ENCODE measurements around the gene SCFD1.

SCFD1 gene

DNA sequence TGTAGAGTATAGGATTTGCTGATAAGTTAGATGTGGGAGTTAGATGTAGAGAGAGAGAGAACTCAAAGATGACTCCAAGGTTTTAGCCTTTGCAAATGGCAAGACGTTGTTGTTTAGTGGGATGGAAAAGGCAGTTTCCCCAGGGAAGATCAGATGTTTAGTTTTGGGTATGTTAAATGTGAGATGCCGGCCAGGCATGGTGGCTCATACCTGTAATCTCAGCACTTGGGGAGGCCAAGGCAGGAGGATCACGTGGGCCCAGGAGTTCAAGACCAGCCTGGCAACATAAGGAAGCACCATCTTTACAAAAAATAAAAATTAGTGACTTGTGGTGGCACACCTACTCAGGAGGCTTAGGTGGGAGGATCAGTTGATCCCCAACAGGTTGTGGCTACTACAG is 33.5 kb downstream of the SCFD1 start:
- Histone ChIP-seq H3K9me3 (ENCODE audit: insufficient read depth, low read length, severe bottlenecking) (no peaks in the 10 kb centered on the region), H3K79me2 (ENCODE audit: insufficient read depth, low read length) (no peaks in the 10 kb centered on the region), H3K27me3 (ENCODE audit: insufficient read depth, low read length, poor library complexity) (no peaks in the 10 kb centered on the region), H3K36me3 (ENCODE audit: insufficient read depth, low read length) (peaks cover 69% of the 10 kb centered on the region), H3K4me3 (ENCODE audit: low read depth in 1 of 2, low read length in 2 of 2) (no peak overlapping the region), H3K4me1 (ENCODE audit: insufficient read depth, low read length) (no peaks in the 10 kb centered on the region), H3K27ac (ENCODE audit: low read length) (no peak overlapping the region), H2AFZ (ENCODE audit: low read depth, low read length) (no peak overlapping the region), H4K20me1 (ENCODE audit: insufficient read depth, low read length) (no peaks in the 10 kb centered on the region), H3K9ac (ENCODE audit: low read depth, low read length) (no peak overlapping the region), H3K4me2 (ENCODE audit: insufficient read depth, low read length) (no peak overlapping the region)
- ATAC-seq (ENCODE audit: insufficient read depth, low read depth) (no peak), DNase-seq (no peak)
- TF ChIP-seq, protein P1, sequence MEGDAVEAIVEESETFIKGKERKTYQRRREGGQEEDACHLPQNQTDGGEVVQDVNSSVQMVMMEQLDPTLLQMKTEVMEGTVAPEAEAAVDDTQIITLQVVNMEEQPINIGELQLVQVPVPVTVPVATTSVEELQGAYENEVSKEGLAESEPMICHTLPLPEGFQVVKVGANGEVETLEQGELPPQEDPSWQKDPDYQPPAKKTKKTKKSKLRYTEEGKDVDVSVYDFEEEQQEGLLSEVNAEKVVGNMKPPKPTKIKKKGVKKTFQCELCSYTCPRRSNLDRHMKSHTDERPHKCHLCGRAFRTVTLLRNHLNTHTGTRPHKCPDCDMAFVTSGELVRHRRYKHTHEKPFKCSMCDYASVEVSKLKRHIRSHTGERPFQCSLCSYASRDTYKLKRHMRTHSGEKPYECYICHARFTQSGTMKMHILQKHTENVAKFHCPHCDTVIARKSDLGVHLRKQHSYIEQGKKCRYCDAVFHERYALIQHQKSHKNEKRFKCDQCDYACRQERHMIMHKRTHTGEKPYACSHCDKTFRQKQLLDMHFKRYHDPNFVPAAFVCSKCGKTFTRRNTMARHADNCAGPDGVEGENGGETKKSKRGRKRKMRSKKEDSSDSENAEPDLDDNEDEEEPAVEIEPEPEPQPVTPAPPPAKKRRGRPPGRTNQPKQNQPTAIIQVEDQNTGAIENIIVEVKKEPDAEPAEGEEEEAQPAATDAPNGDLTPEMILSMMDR (IDR thresholded peaks at IDR 0.05; ENCODE audit: borderline replicate concordance, extremely low read depth, low read length, poor library complexity, severe bottlenecking): no peak
- no peak for TF ChIP-seq EZH2 (IDR thresholded peaks at IDR 0.05; ENCODE audit: borderline replicate concordance, low read depth, low read length, severe bottlenecking)

DNA sequence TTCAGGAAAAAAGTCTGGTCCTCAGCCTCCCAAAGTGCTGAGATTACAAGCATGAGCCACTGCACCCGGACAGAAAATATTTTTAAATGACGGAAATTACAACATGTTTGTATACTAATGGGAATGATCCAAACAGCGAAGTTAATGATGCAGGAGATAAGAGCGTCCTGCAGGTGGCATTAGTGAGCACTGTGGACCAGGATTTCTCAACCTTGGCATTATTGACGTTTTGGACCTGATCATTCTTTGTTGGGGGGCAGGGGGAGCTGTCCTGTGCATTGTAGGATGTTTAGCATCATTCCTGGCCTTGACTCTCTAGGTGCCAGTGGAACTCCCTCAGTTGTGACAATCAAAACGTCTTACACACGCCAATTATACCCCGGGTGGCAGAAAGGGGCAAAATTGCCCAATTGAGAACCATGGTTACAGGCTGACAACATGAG is 34.1 kb downstream of the SCFD1 start:
- peaks cover 69% of the 10 kb centered on the region for H3K36me3 ChIP-seq (ENCODE audit: insufficient read depth, low read length)

DNA sequence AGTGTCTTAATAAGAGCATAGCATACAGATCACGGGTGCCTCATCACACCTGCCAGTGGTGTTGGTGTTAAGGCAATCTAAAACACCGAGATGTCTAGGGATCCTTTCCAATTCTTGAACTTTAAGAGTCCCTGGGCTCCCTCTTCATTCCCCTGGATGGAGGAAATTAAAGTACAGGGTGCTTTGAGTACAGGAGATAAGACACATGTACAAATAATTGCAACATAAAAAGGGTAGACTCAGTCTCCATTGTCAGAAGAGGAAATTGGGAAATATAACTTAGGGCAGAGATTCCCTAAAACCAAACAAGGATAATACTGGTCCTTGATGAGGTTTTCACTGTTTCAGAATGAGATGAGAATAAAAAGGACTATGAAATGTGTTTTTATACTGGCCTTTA is 34.9 kb downstream of the SCFD1 start:
- peaks cover 66% of the 10 kb centered on the region for H3K36me3 ChIP-seq (ENCODE audit: insufficient read depth, low read length)
- no peak overlapping the region for H3K9ac ChIP-seq (ENCODE audit: low read depth, low read length)
- no peak overlapping the region for H2AFZ ChIP-seq (ENCODE audit: low read depth, low read length)
- no peak overlapping the region for H3K27ac ChIP-seq (ENCODE audit: low read length)
- no peak overlapping the region for H3K4me3 ChIP-seq (ENCODE audit: low read depth in 1 of 2, low read length in 2 of 2)
- H3K9me3 ChIP-seq (ENCODE audit: insufficient read depth, low read length, severe bottlenecking): no peaks in the 10 kb centered on the region
- no peaks in the 10 kb centered on the region for H3K27me3 ChIP-seq (ENCODE audit: insufficient read depth, low read length, poor library complexity)
- no peaks in the 10 kb centered on the region for H4K20me1 ChIP-seq (ENCODE audit: insufficient read depth, low read length)
- no peak overlapping the region for H3K4me2 ChIP-seq (ENCODE audit: insufficient read depth, low read length)
- ATAC-seq (ENCODE audit: insufficient read depth, low read depth): no peak
- no peaks in the 10 kb centered on the region for H3K4me1 ChIP-seq (ENCODE audit: insufficient read depth, low read length)
- no peak for DNase-seq
- H3K79me2 ChIP-seq (ENCODE audit: insufficient read depth, low read length): no peaks in the 10 kb centered on the region
- TF ChIP-seq, protein P1 (IDR thresholded peaks at IDR 0.05; ENCODE audit: borderline replicate concordance, extremely low read depth, low read length, poor library complexity, severe bottlenecking): no peak
- TF ChIP-seq EZH2 (IDR thresholded peaks at IDR 0.05; ENCODE audit: borderline replicate concordance, low read depth, low read length, severe bottlenecking): no peak

More for the DNA sequence above, 34.1 kb downstream of the SCFD1 start:
- Histone ChIP-seq H3K9me3 (ENCODE audit: insufficient read depth, low read length, severe bottlenecking) (no peaks in the 10 kb centered on the region), H3K4me1 (ENCODE audit: insufficient read depth, low read length) (no peaks in the 10 kb centered on the region), H3K4me3 (ENCODE audit: low read depth in 1 of 2, low read length in 2 of 2) (no peak overlapping the region), H3K4me2 (ENCODE audit: insufficient read depth, low read length) (no peak overlapping the region), H3K79me2 (ENCODE audit: insufficient read depth, low read length) (no peaks in the 10 kb centered on the region), H3K9ac (ENCODE audit: low read depth, low read length) (no peak overlapping the region), H3K27me3 (ENCODE audit: insufficient read depth, low read length, poor library complexity) (no peaks in the 10 kb centered on the region), H2AFZ (ENCODE audit: low read depth, low read length) (no peak overlapping the region), H3K27ac (ENCODE audit: low read length) (no peak overlapping the region), H4K20me1 (ENCODE audit: insufficient read depth, low read length) (no peaks in the 10 kb centered on the region)
- DNase-seq (peak; percentile 28), ATAC-seq (ENCODE audit: insufficient read depth, low read depth) (peak; percentile 66)
- no peak for TF ChIP-seq EZH2 (IDR thresholded peaks at IDR 0.05; ENCODE audit: borderline replicate concordance, low read depth, low read length, severe bottlenecking)
- TF ChIP-seq, protein P1 (IDR thresholded peaks at IDR 0.05; ENCODE audit: borderline replicate concordance, extremely low read depth, low read length, poor library complexity, severe bottlenecking): peak; percentile 79

Data from DND-41 (cell line).